ENCODE results near the gene ASTN2.
"Not testable (repeated sequence)": the region's sequence is repeated elsewhere in the genome, so short reads cannot be mapped to it uniquely, and the experiment has no call there.

The ASTN2 gene

DNA sequence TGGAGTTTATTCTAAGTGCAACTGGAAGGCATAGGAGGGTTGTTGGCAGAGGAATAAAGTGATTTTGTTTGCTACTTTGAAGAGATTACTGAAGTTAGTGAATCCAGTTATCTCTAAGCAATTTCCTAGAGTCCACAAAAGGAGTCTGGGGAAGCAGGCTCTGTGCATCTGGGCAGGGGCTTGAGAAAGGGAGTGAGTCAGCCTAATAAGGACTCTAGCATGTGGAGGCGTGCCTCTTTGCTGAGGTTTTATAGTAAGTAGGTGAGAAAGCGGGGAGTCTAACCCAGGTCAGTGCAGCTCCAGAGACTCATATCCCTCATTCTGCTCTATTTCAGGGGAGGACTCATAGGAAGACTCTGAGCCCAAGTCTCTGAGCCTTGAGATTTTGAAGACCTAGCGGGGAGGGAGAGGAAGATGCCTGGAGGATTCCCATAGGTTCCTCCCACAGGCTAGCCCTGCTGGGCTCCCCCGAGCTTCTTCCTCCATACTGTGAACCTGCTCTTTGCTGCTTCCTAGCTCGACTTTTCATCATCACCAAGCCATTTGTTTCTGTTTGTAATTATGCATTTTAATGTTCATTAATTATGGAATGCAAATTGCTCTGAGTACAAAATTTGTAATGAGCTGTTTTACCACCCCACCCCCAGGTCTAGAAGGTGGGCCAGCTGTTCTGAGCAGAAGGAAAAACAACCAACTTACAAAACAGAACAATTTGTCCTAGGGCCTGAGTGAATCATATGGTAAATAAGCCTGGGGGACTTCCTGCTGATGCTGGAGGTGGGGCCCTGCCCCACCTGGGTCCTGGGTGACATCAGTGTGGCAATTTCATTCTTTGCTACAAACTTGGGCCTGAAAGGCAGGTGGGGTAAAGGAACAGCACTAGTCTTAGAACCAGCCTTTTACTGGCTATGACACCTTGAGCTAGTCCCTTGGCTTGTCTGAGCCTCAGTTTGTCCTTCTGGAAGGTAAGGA lies 577.6 kb downstream of the ASTN2 start:
- H3K27ac ChIP-seq = no peak overlapping the region
- TF ChIP-seq, protein P1, sequence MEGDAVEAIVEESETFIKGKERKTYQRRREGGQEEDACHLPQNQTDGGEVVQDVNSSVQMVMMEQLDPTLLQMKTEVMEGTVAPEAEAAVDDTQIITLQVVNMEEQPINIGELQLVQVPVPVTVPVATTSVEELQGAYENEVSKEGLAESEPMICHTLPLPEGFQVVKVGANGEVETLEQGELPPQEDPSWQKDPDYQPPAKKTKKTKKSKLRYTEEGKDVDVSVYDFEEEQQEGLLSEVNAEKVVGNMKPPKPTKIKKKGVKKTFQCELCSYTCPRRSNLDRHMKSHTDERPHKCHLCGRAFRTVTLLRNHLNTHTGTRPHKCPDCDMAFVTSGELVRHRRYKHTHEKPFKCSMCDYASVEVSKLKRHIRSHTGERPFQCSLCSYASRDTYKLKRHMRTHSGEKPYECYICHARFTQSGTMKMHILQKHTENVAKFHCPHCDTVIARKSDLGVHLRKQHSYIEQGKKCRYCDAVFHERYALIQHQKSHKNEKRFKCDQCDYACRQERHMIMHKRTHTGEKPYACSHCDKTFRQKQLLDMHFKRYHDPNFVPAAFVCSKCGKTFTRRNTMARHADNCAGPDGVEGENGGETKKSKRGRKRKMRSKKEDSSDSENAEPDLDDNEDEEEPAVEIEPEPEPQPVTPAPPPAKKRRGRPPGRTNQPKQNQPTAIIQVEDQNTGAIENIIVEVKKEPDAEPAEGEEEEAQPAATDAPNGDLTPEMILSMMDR (conservative IDR thresholded peaks at IDR 0.05) = no peak

GRCh38 chr9:116830321-116830720 lies 584.5 kb downstream of the ASTN2 start:
- H3K27ac ChIP-seq = not testable (repeated sequence)

DNA sequence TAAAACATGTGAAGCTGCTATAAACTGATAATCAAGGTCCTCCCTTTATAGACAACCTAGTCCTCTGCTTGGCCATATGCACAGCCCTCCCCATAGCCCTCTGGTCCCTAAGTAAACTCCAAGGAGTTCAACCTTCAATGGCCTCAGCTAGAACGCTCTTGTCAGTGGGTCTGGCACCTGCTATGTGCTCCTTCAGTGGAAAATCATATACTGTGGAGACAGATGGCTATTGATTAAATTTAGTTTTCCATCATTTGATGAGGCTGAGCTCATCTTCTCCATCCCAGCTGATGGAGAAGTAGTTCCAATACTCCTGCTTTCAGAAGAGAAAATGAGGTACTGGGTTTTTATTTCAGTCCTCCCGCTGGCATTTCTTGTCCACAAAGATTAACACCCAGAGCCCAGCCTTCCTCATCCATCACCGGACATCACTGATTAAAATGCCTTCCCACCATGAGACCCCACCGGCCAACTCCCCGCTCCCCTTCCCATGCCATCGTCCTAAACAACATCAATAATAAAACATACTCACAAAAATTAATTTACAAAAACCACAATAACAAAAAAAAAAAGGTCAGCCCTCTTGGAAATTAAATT lies 593.1 kb downstream of the ASTN2 start:
- TF ChIP-seq, protein P1 (conservative IDR thresholded peaks at IDR 0.05) = no peak
- H3K27ac ChIP-seq = no peak overlapping the region

DNA sequence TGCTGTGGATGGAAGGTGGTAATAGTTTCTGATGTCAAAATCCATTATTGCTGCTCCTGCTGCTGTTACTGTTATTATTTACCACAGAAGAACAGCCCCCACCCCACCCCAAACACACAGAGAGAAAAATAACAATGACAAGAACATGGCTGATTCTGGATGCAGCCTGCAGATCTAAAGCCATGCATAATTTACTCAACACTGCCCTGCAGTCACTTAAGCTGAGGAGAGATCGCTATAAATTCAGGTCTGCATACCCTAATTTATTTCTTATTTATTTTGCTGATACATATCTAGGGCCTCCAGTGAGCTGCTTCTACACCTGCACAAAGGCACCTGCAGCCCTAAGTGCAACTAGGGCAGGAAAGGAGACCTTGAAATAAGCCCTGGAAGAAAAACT lies 595.7 kb downstream of the ASTN2 start:
- TF ChIP-seq, protein P1 (conservative IDR thresholded peaks at IDR 0.05) = no peak

GRCh38 chr9:116817762-116818161 lies 597.1 kb downstream of the ASTN2 start:
- H3K27ac ChIP-seq = no peak overlapping the region
- TF ChIP-seq, protein P1 (conservative IDR thresholded peaks at IDR 0.05) = no peak

More for the DNA sequence above, 595.7 kb downstream of the ASTN2 start:
- no peak overlapping the region for H3K27ac ChIP-seq

GRCh38 chr9:116816484-116816883 lies 598.4 kb downstream of the ASTN2 start:
- TF ChIP-seq, protein P1 (conservative IDR thresholded peaks at IDR 0.05) = no peak

GRCh38 chr9:116815835-116816234 lies 599.0 kb downstream of the ASTN2 start:
- no peak overlapping the region for H3K27ac ChIP-seq
- TF ChIP-seq, protein P1 (conservative IDR thresholded peaks at IDR 0.05) = no peak

More at GRCh38 chr9:116816484-116816883, 598.4 kb downstream of the ASTN2 start:
- no peak overlapping the region for H3K27ac ChIP-seq

- TF ChIP-seq, protein P1 (conservative IDR thresholded peaks at IDR 0.05) = no peak
- H3K27ac ChIP-seq = no peak overlapping the region
Observed at GRCh38 chr9:116813031-116813300, 601.9 kb downstream of the ASTN2 start.

All from VCaP (cell line).